Type B pancreatic cell (in vitro differentiated cells): ENCODE data around the gene APOH. TPM values are rescaled to one million over a fixed set of nuclear protein-coding genes. Genes with fewer than 3 reads are reported as not detected.

Source experiments
- DNase-seq: peaks from one replicate; pipeline ENCODE4 v3.0.0; 2021; ENCODE audit warnings: mixed read lengths; ENCODE audit not compliant: unreplicated experiment; ENCODE audit errors: extremely low spot score
- H3K27ac Mint-ChIP-seq: 2 replicates; pipeline ENCODE4 v1.8.0; 2021; ENCODE audit warnings: mild to moderate bottlenecking, mixed read lengths
- H3K27me3 Mint-ChIP-seq: 2 replicates; pipeline ENCODE4 v1.8.0; 2021; ENCODE audit warnings: mixed read lengths
- H3K36me3 Mint-ChIP-seq: 2 replicates; pipeline ENCODE4 v1.8.0; 2021; ENCODE audit warnings: mixed read lengths
- H3K4me1 Mint-ChIP-seq: one replicate; pipeline ENCODE4 v1.8.0; 2021; ENCODE audit warnings: mixed read lengths; ENCODE audit not compliant: unreplicated experiment
- H3K4me3 Mint-ChIP-seq: 2 replicates; pipeline ENCODE4 v1.8.0; 2021; ENCODE audit warnings: mild to moderate bottlenecking, mixed read lengths
- H3K9me3 Mint-ChIP-seq: 2 replicates; pipeline ENCODE4 v1.8.0; 2021; ENCODE audit warnings: mixed read lengths
- long read RNA-seq: library from polyadenylated mRNA; unstranded; transcript quantifications from one replicate; pipeline ENCODE4 v2.0.0, GENCODE V29; 2020
- total RNA-seq: library from RNA; stranded (reverse); gene quantifications from 2 replicates; pipeline ENCODE4 v1.2.1, GENCODE V29; 2021; ENCODE audit warnings: low replicate concordance
- TF ChIP-seq, protein P1 (sequence below): fragments of 200-600 bp; sonication (generic); conservative IDR thresholded peaks from 2 replicates; pipeline ENCODE4 v1.5.0; 2021; ENCODE audit warnings: antibody characterized with exemption, mild to moderate bottlenecking

Gene APOH, protein sequence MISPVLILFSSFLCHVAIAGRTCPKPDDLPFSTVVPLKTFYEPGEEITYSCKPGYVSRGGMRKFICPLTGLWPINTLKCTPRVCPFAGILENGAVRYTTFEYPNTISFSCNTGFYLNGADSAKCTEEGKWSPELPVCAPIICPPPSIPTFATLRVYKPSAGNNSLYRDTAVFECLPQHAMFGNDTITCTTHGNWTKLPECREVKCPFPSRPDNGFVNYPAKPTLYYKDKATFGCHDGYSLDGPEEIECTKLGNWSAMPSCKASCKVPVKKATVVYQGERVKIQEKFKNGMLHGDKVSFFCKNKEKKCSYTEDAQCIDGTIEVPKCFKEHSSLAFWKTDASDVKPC
- 4.1 and 6.4 TPM in 2 replicates for total RNA-seq
- long read RNA-seq, transcript APOH-201 (8 exons, 1,176 nt): major isoform, 20 of 21 reads
- long read RNA-seq, partial matches to known transcripts: 1 of 21 reads
- long read RNA-seq, other reads (novel, unspliced or antisense): 0 of 21 reads

DNA sequence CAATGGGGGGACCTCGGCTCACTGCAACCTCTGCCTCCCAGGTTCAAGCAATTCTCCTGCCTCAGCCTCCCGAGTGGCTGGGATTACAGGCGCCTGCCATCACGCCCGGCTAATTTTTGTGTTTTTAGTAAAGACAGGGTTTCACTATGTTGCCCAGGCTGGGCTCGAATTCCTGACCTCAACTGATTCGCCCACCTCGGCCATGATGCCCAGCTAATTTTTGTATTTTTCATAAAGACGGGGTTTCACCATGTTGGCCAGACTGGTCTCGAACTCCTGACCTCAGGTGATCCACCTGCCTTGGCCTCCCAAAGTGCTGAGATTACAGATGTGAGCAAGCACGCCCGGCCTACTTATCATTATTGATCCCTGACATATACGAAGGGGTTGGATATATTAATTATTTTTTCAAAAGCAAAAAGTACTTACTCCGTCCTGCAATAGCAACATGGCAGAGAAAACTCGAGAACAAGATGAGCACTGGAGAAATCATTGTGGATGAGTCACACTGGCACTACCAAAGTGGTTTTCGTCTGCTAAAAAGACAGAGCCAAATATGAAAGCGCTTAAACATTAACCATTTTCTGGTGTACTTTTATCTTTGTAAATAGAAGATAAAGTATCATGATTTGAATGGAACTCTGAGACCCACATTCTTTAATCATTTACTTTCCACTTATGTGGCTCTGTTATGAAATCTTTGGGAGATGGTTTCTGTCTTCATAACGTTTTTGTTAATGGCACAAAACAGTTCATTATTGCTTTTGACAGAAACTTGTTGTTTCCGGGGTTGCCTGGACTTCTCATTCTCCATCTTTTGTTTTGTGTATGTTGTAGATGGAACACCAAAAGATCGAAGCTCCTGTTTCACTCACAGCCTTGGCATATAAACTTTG, at the start of gene APOH:
Gene APOH (minus strand): TSS at position 529 of the 896 bp plus-strand sequence. CDS start 36 bp downstream, at position 493.
- no peaks in the 10 kb centered on the region for H3K9me3 Mint-ChIP-seq
- H3K27me3 Mint-ChIP-seq: peaks cover 11% of the 10 kb centered on the region
- TF ChIP-seq, protein P1, sequence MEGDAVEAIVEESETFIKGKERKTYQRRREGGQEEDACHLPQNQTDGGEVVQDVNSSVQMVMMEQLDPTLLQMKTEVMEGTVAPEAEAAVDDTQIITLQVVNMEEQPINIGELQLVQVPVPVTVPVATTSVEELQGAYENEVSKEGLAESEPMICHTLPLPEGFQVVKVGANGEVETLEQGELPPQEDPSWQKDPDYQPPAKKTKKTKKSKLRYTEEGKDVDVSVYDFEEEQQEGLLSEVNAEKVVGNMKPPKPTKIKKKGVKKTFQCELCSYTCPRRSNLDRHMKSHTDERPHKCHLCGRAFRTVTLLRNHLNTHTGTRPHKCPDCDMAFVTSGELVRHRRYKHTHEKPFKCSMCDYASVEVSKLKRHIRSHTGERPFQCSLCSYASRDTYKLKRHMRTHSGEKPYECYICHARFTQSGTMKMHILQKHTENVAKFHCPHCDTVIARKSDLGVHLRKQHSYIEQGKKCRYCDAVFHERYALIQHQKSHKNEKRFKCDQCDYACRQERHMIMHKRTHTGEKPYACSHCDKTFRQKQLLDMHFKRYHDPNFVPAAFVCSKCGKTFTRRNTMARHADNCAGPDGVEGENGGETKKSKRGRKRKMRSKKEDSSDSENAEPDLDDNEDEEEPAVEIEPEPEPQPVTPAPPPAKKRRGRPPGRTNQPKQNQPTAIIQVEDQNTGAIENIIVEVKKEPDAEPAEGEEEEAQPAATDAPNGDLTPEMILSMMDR: no peak
- H3K4me3 Mint-ChIP-seq: no peak within 1 kb of the TSS
- DNase-seq: no peak
- no peak within 1 kb of the TSS for H3K27ac Mint-ChIP-seq
- H3K36me3 Mint-ChIP-seq: no peaks in the 10 kb centered on the region
- no peaks in the 10 kb centered on the region for H3K4me1 Mint-ChIP-seq

DNA sequence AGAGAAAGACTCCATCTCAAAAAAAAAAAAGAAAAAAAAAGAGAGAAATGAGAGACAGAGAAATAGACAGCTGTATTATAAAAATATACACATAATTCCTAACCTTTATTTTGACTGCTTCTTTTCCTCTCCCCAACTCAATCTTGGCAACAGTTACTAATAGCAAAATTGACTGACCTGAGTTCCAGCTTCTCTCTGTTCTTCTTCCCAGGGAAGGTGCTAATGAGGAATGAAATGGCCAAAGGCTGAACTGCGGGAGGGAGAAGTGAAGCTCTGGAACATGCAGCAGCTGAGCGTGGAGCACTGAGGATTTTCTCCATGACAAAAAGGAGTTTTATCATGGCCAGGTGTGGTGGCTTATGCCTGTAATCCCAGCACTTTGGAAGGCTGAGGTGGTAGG, 48.0 kb upstream of the APOH start:
- TF ChIP-seq, protein P1: no peak
- Mint-ChIP-seq H3K4me3 (no peak overlapping the region), H3K9me3 (no peaks in the 10 kb centered on the region), H3K4me1 (no peaks in the 10 kb centered on the region), H3K27me3 (peaks cover 4% of the 10 kb centered on the region), H3K36me3 (no peaks in the 10 kb centered on the region), H3K27ac (no peak overlapping the region)
- DNase-seq: no peak

DNA sequence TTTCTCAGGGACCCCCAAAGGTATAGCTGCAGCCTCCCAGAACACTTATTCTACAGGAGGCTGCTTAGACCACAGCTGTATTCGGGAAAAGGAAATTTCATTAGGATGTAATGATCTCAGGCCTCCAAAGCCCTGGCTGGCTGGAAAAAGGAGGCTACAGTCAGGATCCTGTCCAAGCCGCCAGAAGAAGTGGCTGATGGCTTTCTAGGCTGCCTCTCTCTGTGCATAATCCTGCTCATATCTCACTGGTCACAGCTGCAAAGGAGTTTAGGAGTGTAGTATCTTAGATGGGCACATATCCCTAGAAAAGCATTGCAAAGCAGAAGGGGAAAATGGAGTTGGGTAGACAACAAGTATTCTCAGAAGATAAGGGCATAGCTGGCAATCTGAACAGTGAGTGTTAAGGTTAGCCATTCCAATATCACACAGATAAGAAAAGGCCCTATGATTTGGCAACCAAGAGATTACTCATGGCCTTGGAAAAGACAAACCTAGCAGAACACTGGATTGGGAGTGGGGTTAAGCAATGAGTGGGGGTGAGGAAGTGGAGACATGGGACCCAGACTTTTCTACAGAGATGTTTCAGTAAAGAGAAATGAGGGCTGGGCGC, 47.2 kb upstream of the APOH start:
- Mint-ChIP-seq H3K4me1 (no peaks in the 10 kb centered on the region), H3K27me3 (peaks cover 4% of the 10 kb centered on the region), H3K9me3 (no peaks in the 10 kb centered on the region), H3K36me3 (no peaks in the 10 kb centered on the region), H3K27ac (no peak overlapping the region), H3K4me3 (no peak overlapping the region)
- DNase-seq: no peak
- TF ChIP-seq, protein P1: no peak

DNA sequence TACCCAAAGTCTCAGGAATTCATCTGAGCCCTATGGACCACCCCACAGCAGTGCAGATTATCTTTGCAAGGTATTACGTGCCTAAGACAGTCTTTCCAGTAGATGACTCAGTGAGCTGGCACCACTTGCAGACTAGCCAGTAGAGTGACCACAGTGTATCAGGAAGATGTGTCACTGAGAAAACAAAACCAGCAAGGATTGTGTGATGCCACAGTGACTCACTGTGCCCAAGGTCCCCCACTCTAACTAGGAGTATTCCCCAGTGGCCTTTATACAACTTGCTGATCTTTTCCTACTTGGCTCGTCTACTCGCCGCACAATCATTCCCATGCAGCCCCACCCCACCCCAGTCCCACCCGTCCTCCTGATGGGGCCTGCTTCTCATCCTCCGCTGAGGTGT, 46.4 kb upstream of the APOH start:
- DNase-seq: no peak
- Mint-ChIP-seq H3K9me3 (peaks cover 2% of the 10 kb centered on the region), H3K4me1 (no peaks in the 10 kb centered on the region), H3K36me3 (no peaks in the 10 kb centered on the region), H3K4me3 (no peak overlapping the region), H3K27ac (no peak overlapping the region), H3K27me3 (peaks cover 4% of the 10 kb centered on the region)
- TF ChIP-seq, protein P1: no peak

DNA sequence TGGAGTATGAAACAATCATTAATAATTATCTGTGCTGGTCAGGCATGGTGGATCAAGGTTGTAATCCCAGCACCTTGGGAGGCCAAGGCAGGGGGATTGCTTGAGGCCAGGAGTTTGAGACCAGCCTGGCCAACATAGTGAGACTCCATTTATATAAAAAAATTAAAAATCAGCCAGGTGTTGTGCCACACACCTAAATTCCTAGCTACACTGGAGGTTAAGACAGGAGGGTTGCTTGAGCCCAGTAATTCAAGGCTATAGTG, 44.3 kb upstream of the APOH start:
- H3K4me1 Mint-ChIP-seq: no peaks in the 10 kb centered on the region
- TF ChIP-seq, protein P1: no peak
- H3K27ac Mint-ChIP-seq: no peak overlapping the region
- peaks cover 6% of the 10 kb centered on the region for H3K27me3 Mint-ChIP-seq
- H3K9me3 Mint-ChIP-seq: peaks cover 4% of the 10 kb centered on the region
- H3K4me3 Mint-ChIP-seq: no peak overlapping the region
- no peaks in the 10 kb centered on the region for H3K36me3 Mint-ChIP-seq
- no peak for DNase-seq
